ENCODE data around the gene RGS5.
"Not testable (repeated sequence)": the region's sequence is repeated elsewhere in the genome, so short reads cannot be mapped to it uniquely, and the experiment has no call there.

The RGS5 gene, protein sequence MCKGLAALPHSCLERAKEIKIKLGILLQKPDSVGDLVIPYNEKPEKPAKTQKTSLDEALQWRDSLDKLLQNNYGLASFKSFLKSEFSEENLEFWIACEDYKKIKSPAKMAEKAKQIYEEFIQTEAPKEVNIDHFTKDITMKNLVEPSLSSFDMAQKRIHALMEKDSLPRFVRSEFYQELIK

GRCh38 chr1:163202833-163203451 lies at the start of gene RGS5:
Gene RGS5 (minus strand): TSS chr1:163202916. CDS start chr1:163202835, 81 bp downstream.
- DNase-seq (ENCODE audit: low read depth), result no peak

GRCh38 chr1:163250382-163250974 lies 47.8 kb upstream of the RGS5 start:
- DNase-seq (ENCODE audit: low read depth), result no peak

GRCh38 chr1:163248064-163248463 lies 45.3 kb upstream of the RGS5 start:
- DNase-seq (ENCODE audit: low read depth), result no peak

GRCh38 chr1:163244648-163245047 lies 41.9 kb upstream of the RGS5 start:
- DNase-seq (ENCODE audit: low read depth), result not testable (repeated sequence)

GRCh38 chr1:163241746-163242145 lies 39.0 kb upstream of the RGS5 start:
- DNase-seq (ENCODE audit: low read depth), result no peak

DNA sequence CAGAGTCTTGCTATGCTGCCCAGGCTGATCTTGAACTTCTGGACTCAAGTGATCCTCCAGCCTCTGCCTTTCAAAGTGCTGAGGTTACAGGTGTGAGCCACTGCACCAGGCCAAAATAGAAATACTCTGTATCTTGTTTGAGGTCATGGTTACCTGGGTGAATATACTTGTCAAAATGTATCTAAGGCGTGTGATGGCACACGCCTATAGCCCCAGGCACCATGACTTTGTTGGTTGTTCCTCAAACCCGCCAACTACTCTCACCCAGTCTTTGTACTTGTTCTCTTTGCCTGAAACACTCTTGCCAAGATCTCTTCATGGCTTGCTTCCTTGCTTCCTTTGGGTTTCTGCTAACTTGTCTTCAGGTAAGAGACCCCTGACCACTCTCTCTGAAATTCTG lies 38.0 kb upstream of the RGS5 start:
- DNase-seq (ENCODE audit: low read depth), result no peak

DNA sequence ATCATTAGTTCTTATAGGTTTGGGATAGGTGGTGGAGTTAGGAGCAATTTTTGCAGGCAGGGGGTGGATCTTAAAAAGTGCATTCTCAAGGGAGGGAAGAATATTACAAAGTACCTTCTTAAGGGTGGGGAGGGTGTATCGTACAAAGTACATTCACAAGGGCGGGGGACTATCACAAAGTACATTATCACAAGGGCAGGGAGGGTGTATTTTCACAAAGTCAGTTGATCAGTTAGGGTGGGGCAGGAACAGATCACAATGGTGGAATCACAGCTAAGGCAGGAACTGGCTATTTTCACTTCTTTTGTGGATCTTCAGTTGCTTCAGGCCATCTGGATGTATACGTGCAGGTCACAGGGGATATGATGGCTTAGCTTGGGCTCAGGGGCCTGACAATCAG lies 30.9 kb upstream of the RGS5 start:
- DNase-seq (ENCODE audit: low read depth), result not testable (repeated sequence)

DNA sequence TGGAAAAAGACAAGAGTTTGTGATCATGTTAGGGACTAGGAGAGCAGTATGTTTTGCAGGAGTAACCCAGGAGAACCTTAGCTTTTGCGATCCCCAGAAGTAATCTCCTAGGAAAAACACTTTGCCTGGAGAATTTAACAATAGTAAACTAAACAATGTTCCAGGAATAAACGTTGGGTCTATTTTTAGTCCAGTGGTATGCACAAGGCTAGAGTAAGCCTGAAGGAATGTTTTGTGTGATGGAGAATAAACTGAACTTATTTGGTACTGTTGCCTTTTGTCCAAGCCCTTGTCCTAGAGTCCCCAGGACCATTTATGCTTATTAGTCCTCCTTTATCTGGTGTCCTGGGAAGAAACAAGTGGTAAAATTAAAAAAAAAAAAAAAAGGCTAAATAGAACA lies 28.7 kb upstream of the RGS5 start:
- DNase-seq (ENCODE audit: low read depth), result peak; percentile 18

GRCh38 chr1:163230827-163231226 lies 28.1 kb upstream of the RGS5 start:
- no peak for DNase-seq (ENCODE audit: low read depth)

GRCh38 chr1:163228271-163228670 lies 25.6 kb upstream of the RGS5 start:
- not testable (repeated sequence) for DNase-seq (ENCODE audit: low read depth)

GRCh38 chr1:163227126-163227525 lies 24.4 kb upstream of the RGS5 start:
- no peak for DNase-seq (ENCODE audit: low read depth)

DNA sequence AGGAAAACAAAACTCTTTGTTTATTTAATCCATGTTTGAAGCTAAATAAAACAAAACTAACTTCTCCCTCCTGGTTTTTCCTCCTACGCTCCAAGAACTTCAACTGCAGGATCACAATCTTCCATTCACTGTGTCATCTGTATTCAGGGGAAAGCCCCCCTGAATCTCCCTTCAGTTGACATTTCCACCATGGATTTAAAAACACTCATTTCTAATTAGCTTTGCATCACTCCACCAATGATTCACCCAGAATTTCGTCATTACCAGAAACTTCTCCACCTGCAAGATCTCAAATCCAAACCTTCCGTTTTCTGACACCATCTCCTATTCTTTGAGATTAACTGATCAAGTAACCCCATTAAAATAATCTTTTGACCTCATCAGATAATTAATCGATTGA lies 10.9 kb upstream of the RGS5 start:
- DNase-seq (ENCODE audit: low read depth), result no peak

GRCh38 chr1:163211667-163212066 lies 9.0 kb upstream of the RGS5 start:
- DNase-seq (ENCODE audit: low read depth), result no peak

DNA sequence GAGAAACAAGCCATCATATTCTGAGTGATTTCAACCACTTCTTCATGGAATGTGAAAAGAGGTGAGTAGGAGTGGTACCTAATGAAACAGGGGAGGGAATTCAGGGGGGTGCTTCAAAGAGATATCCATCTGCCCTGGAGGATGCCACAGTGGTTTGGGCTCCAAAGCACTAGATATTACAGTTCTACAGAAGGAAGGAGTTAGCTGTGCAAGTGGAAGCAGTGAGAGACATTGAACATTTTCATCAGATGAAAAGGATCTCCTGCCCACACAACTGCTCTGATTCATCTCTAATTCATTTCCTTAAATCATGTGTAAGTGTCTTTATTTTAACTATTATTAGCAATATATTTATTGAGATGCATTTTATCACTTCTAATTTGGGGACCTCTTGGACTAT lies 2.8 kb upstream of the RGS5 start:
- no peak for DNase-seq (ENCODE audit: low read depth)

DNA sequence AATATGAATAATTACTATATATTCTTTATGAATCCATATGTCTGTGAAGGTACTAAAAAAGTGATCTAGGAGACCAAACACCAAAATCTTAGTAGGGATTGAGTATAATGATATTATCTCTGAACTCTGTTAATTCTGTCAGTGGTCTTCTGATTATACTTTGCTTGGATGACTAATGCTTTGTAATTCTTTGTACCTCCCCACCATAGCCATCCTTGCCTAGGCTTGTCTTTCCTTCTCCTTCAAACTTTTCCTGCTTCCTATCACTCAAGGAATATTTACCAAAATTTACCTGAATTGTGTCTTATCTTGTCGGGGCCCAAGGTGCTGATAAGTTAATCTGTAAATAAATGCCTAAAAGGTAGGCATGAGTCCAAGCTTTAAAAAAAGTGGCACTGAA lies 845 bp upstream of the RGS5 start:
- no peak for DNase-seq (ENCODE audit: low read depth)

- DNase-seq (ENCODE audit: low read depth), result no peak
Measured at GRCh38 chr1:163201906-163202305, 810 bp downstream of the RGS5 start.

GRCh38 chr1:163197022-163197421 lies 5.7 kb downstream of the RGS5 start:
- no peak for DNase-seq (ENCODE audit: low read depth)

DNA sequence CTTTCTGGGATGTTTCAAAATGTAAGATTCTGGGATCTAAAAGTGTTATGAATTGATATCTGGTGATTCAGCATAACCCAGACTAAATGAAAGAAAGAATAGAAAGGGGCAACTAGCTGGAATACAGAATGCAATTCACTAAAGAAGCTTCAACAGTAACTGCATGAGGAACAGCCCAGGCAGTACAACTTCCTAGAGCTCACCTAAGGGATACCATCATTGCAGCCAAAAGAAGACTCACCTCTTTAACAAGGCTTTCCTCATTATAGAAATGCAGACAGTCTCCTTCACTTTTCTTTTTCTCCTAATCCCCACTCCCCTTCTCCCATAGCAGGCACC lies 6.3 kb downstream of the RGS5 start:
- no peak for DNase-seq (ENCODE audit: low read depth)

DNA sequence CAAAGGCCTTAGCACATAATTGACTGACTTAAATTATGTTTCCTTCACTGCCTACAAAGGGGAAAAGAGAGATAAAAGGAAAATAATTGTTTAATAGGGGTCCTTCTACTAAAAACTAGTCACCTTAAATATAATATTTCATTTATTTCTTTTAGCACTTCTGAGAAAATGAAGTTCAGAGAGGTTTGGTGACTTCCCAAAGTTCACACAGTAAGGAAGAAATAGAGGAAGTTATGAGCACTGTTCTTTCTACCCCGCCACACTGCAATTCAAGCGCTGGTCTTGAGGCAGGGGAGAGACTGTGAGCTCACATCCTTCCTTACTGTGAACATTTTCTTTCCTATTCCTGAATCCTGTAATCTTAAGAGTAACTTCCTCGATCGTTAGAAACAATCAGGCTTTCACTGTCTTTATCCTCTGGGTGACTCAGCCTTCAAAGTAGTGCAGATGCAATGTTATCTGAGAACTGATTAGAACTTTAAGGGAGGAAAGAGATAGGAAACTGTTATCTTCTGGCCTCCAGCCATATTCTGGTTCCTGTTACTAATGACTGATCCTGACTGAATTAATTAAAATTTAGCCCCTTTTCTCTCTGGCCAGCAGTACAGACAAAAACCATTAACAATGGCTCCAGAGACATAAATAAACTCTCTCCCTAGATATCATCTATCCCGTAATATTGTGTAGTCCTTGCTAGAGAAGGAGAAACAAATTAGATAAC lies 6.8 kb downstream of the RGS5 start:
- DNase-seq (ENCODE audit: low read depth), result no peak

GRCh38 chr1:163191301-163191700 lies 11.4 kb downstream of the RGS5 start:
- no peak for DNase-seq (ENCODE audit: low read depth)

DNA sequence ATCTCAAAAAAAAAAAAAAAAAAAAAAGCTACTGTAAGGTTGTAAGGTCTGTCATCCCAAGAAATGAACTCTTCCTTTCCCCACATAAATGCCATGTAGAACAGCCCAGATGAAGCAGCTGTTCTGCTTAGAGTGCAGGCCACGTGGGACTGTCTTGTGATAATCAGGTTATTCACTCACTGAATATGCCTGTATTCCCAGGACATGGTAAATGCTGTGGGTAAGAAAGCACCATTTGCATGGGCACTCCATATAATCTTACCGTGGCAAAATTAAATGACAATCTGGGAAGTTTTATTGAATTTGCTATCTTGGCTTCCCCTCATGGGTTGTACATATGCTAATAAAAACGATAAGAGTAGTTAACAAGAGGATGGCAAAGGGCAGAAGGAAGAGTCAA lies 13.8 kb downstream of the RGS5 start:
- DNase-seq (ENCODE audit: low read depth), result no peak

- DNase-seq (ENCODE audit: low read depth), result no peak
Measured at GRCh38 chr1:163187849-163188248, 14.9 kb downstream of the RGS5 start.

GRCh38 chr1:163186862-163187261 lies 15.9 kb downstream of the RGS5 start:
- DNase-seq (ENCODE audit: low read depth), result no peak

Data from GM04504 (cell line).